Measurements from ENCODE around the gene ABCA13. TPM values are rescaled to one million over a fixed set of nuclear protein-coding genes. Genes with fewer than 3 reads are reported as not detected.

The ABCA13 gene
- polyA plus RNA-seq, 3 donors, result 0.10 to 0.41 (median 0.37) TPM

DNA sequence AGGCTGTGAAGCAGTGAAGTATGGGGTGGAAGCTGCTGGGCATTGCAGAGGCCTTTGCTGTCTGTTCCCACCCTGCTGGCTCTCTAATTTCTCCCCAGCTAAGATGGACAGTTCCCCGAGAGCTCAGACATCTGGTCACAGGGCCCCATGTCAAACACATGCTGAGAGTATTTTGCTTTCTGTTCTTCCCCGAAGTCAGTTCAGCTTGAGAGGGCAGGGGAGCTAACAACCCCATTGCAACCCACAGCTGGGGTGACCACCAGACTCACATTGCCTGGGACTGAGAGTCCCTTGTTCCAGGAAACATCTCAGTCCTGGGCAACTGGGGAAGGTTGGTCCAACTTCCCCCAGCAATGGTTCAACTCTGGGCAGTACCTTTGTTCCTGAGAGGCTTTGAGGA is 52.8 kb downstream of the ABCA13 start:
- Histone ChIP-seq H2AFZ (ENCODE audit: insufficient read depth, low read depth, low read length, poor library complexity, severe bottlenecking) (no peak overlapping the region), H3K79me2 (ENCODE audit: insufficient read depth, low read length) (no peaks in the 10 kb centered on the region), H3K9me3 (replicated peaks in 1 of 2; ENCODE audit: control insufficient read depth in 1 of 2, insufficient read depth in 1 of 2, low read length in 2 of 2) (no peaks in the 10 kb centered on the region), H3K36me3 (replicated peaks in 1 of 2; ENCODE audit: control insufficient read depth in 1 of 2, insufficient read depth in 2 of 2, low read length in 2 of 2) (no peaks in the 10 kb centered on the region), H3K4me3 (replicated peaks in 1 of 3; ENCODE audit: low read depth in 2 of 3, low read length in 3 of 3) (no peak overlapping the region), H3K27me3 (ENCODE audit: control insufficient read depth in 2 of 2, insufficient read depth in 2 of 2, low read length in 2 of 2) (no peaks in the 10 kb centered on the region), H3K27ac (ENCODE audit: low read depth in 1 of 2, low read length in 2 of 2) (no peak overlapping the region), H3K9ac (ENCODE audit: insufficient read depth, low read length, poor library complexity, severe bottlenecking) (no peak overlapping the region), H4K20me1 (ENCODE audit: insufficient read depth, low read length) (no peaks in the 10 kb centered on the region), H3K4me2 (replicated peaks; ENCODE audit: extremely low read depth, low read length, poor library complexity, severe bottlenecking) (no peak overlapping the region), H3K4me1 (ENCODE audit: control insufficient read depth in 1 of 2, insufficient read depth in 2 of 2, low read length in 2 of 2) (no peaks in the 10 kb centered on the region)
- Mint-ChIP-seq H3K27me3 (ENCODE audit: low read depth in 3 of 3) (peaks cover 0 to 1% (median 0%) of the 10 kb centered on the region in 3 donors), H3K9me3 (peaks cover 0 to 6% (median 3%) of the 10 kb centered on the region in 7 donors), H3K4me3 (no peak overlapping the region), H3K27ac (peak overlapping the region in 1 of 7 donors; percentile 23), H3K4me1 (no peaks in the 10 kb centered on the region), H3K36me3 (no peaks in the 10 kb centered on the region)
- intact Hi-C loops (cut with micrococcal nuclease), result no loop called here
- WGBS (ENCODE audit: insufficient coverage), result 100% methylated on average over 1 of the region's 2 CpGs
- TF ChIP-seq, protein P1, sequence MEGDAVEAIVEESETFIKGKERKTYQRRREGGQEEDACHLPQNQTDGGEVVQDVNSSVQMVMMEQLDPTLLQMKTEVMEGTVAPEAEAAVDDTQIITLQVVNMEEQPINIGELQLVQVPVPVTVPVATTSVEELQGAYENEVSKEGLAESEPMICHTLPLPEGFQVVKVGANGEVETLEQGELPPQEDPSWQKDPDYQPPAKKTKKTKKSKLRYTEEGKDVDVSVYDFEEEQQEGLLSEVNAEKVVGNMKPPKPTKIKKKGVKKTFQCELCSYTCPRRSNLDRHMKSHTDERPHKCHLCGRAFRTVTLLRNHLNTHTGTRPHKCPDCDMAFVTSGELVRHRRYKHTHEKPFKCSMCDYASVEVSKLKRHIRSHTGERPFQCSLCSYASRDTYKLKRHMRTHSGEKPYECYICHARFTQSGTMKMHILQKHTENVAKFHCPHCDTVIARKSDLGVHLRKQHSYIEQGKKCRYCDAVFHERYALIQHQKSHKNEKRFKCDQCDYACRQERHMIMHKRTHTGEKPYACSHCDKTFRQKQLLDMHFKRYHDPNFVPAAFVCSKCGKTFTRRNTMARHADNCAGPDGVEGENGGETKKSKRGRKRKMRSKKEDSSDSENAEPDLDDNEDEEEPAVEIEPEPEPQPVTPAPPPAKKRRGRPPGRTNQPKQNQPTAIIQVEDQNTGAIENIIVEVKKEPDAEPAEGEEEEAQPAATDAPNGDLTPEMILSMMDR (IDR thresholded peaks at IDR 0.05), result no peak
- DNase-seq, result no peak

DNA sequence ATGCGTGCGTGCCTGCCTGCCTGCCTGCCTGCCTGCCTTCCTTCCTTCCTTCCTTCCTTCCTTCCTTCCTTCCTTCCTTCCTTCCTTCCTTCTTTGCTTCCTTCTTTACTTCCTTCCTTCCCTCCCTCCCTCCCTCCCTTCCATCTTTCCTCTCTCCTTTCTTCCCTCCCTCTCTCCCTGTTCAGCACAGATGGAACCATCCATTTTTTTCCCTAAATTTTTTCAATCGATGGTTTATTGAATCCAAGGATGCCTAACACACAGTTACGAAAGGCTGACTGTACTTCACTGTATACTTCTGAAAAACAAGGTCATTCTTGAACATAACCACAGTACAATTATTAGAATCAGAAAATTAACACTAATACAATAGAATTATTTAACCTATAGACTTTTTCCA is 53.8 kb downstream of the ABCA13 start:
- H3K4me2 ChIP-seq (replicated peaks; ENCODE audit: extremely low read depth, low read length, poor library complexity, severe bottlenecking), result no peak overlapping the region
- no peaks in the 10 kb centered on the region for H3K36me3 ChIP-seq (replicated peaks in 1 of 2; ENCODE audit: control insufficient read depth in 1 of 2, insufficient read depth in 2 of 2, low read length in 2 of 2)
- no peaks in the 10 kb centered on the region for H3K4me1 ChIP-seq (ENCODE audit: control insufficient read depth in 1 of 2, insufficient read depth in 2 of 2, low read length in 2 of 2)
- no peaks in the 10 kb centered on the region for H4K20me1 ChIP-seq (ENCODE audit: insufficient read depth, low read length)
- H3K4me3 ChIP-seq (replicated peaks in 1 of 3; ENCODE audit: low read depth in 2 of 3, low read length in 3 of 3), result no peak overlapping the region
- no peaks in the 10 kb centered on the region for H3K9me3 ChIP-seq (replicated peaks in 1 of 2; ENCODE audit: control insufficient read depth in 1 of 2, insufficient read depth in 1 of 2, low read length in 2 of 2)
- intact Hi-C loops (cut with micrococcal nuclease), result no loop called here
- no peak overlapping the region for H3K9ac ChIP-seq (ENCODE audit: insufficient read depth, low read length, poor library complexity, severe bottlenecking)
- H3K27me3 ChIP-seq (ENCODE audit: control insufficient read depth in 2 of 2, insufficient read depth in 2 of 2, low read length in 2 of 2), result no peaks in the 10 kb centered on the region
- TF ChIP-seq, protein P1 (IDR thresholded peaks at IDR 0.05), result no peak
- no peaks in the 10 kb centered on the region for H3K79me2 ChIP-seq (ENCODE audit: insufficient read depth, low read length)
- Mint-ChIP-seq H3K4me3 (no peak overlapping the region), H3K36me3 (no peaks in the 10 kb centered on the region), H3K27ac (no peak overlapping the region), H3K9me3 (peaks cover 0 to 6% (median 3%) of the 10 kb centered on the region in 7 donors), H3K4me1 (no peaks in the 10 kb centered on the region), H3K27me3 (ENCODE audit: low read depth in 3 of 3) (no peaks in the 10 kb centered on the region)
- H2AFZ ChIP-seq (ENCODE audit: insufficient read depth, low read depth, low read length, poor library complexity, severe bottlenecking), result no peak overlapping the region
- 83% methylated on average over 2 of the region's 4 CpGs for WGBS (ENCODE audit: insufficient coverage)
- no peak overlapping the region for H3K27ac ChIP-seq (ENCODE audit: low read depth in 1 of 2, low read length in 2 of 2)
- DNase-seq, result no peak
